KMS-11 (cell line): ENCODE results near the gene CLNS1A.

Experiments used
- H2AFZ ChIP-seq: fragments of 200-600 bp; sonication (generic); 2 replicates; pipeline ENCODE4 v1.6.1; 2016; ENCODE audit warnings: antibody characterized with exemption, mixed run types, low read depth
- H3K27ac ChIP-seq: fragments of 200-600 bp; sonication (generic); 2 replicates; pipeline ENCODE4 v1.6.1; 2016; ENCODE audit warnings: mild to moderate bottlenecking, mixed run types
- H3K27me3 ChIP-seq: fragments of 200-600 bp; sonication (generic); 2 replicates; pipeline ENCODE4 v1.6.1; 2017; ENCODE audit warnings: mild to moderate bottlenecking, low read depth, mixed run types, moderate library complexity; ENCODE audit not compliant: insufficient read depth
- H3K36me3 ChIP-seq: fragments of 200-600 bp; sonication (generic); 2 replicates; pipeline ENCODE4 v1.6.1; 2017; ENCODE audit warnings: mild to moderate bottlenecking, mixed run types; ENCODE audit not compliant: insufficient read depth
- H3K4me1 ChIP-seq: fragments of 200-600 bp; sonication (generic); 2 replicates; pipeline ENCODE4 v1.6.1; 2016; ENCODE audit warnings: mild to moderate bottlenecking, low read depth, mixed run types; ENCODE audit not compliant: poor library complexity, severe bottlenecking
- H3K4me2 ChIP-seq: fragments of 200-600 bp; sonication (generic); 2 replicates; pipeline ENCODE4 v1.7.0; 2016; ENCODE audit warnings: mild to moderate bottlenecking, mixed run types
- H3K4me3 ChIP-seq: fragments of 200-600 bp; sonication (generic); IDR thresholded peaks from 2 replicates; pipeline ENCODE4 v1.6.1; 2017; ENCODE audit warnings: low read depth, low read length, mixed read lengths; ENCODE audit not compliant: insufficient read depth
- H3K79me2 ChIP-seq: fragments of 200-600 bp; sonication (generic); 2 replicates; pipeline ENCODE4 v1.6.1; 2016; ENCODE audit warnings: low read depth, mixed run types; ENCODE audit not compliant: insufficient read depth
- H3K9ac ChIP-seq: fragments of 200-600 bp; sonication (generic); 2 replicates; pipeline ENCODE4 v1.6.1; 2016; ENCODE audit warnings: mild to moderate bottlenecking, mixed run types
- H4K20me1 ChIP-seq: fragments of 200-600 bp; sonication (generic); 2 replicates; pipeline ENCODE4 v1.6.1; 2016; ENCODE audit warnings: mild to moderate bottlenecking, mixed run types; ENCODE audit not compliant: insufficient read depth
- CTCF ChIP-seq: fragments of 200-600 bp; sonication (generic); conservative IDR thresholded peaks from 2 replicates; pipeline ENCODE4 v1.6.1; 2017; ENCODE audit warnings: low read depth, mild to moderate bottlenecking, antibody characterized with exemption, low read length, moderate library complexity, mixed read lengths

Gene CLNS1A

GRCh38 chr11:77669848-77670511 is 32.4 kb upstream of the CLNS1A start:
- TF ChIP-seq CTCF: no peak
- no peaks in the 10 kb centered on the region for H3K79me2 ChIP-seq
- no peak overlapping the region for H3K27ac ChIP-seq
- H3K36me3 ChIP-seq: 0 out of 2 replicates have a peak, but pooled peaks cover 3% of the 10 kb centered on the region
- H4K20me1 ChIP-seq: no peaks in the 10 kb centered on the region; the same call in 1 of the 2 replicates
- H3K4me3 ChIP-seq: no peak overlapping the region
- no peak overlapping the region for H3K4me2 ChIP-seq
- no peak overlapping the region for H2AFZ ChIP-seq
- H3K27me3 ChIP-seq: no peaks in the 10 kb centered on the region
- no peaks in the 10 kb centered on the region for H3K4me1 ChIP-seq
- H3K9ac ChIP-seq: no peak overlapping the region

GRCh38 chr11:77668760-77669159 is 31.2 kb upstream of the CLNS1A start:
- no peak for TF ChIP-seq CTCF
- Histone ChIP-seq H2AFZ (no peak overlapping the region), H4K20me1 (no peaks in the 10 kb centered on the region; the same call in 1 of the 2 replicates), H3K4me2 (no peak overlapping the region), H3K27ac (no peak overlapping the region), H3K4me1 (no peaks in the 10 kb centered on the region), H3K4me3 (no peak overlapping the region), H3K79me2 (no peaks in the 10 kb centered on the region), H3K9ac (no peak overlapping the region), H3K36me3 (0 out of 2 replicates have a peak, but pooled peaks cover 3% of the 10 kb centered on the region), H3K27me3 (no peaks in the 10 kb centered on the region)

- Histone ChIP-seq H3K4me1 (no peaks in the 10 kb centered on the region), H3K36me3 (no peaks in the 10 kb centered on the region)
These were observed 27.8 kb upstream of the CLNS1A start for GRCh38 chr11:77665240-77665965.

GRCh38 chr11:77661670-77662069 is 24.1 kb upstream of the CLNS1A start:
- H3K4me1 ChIP-seq: no peaks in the 10 kb centered on the region
- no peak overlapping the region for H3K4me2 ChIP-seq
- H3K27ac ChIP-seq: no peak overlapping the region
- H4K20me1 ChIP-seq: no peaks in the 10 kb centered on the region; the same call in 1 of the 2 replicates
- H3K79me2 ChIP-seq: no peaks in the 10 kb centered on the region
- no peak for TF ChIP-seq CTCF
- H3K9ac ChIP-seq: no peak overlapping the region
- no peaks in the 10 kb centered on the region for H3K27me3 ChIP-seq
- H2AFZ ChIP-seq: no peak overlapping the region
- H3K36me3 ChIP-seq: no peaks in the 10 kb centered on the region
- no peak overlapping the region for H3K4me3 ChIP-seq

More at GRCh38 chr11:77665240-77665965, 27.8 kb upstream of the CLNS1A start:
- no peak overlapping the region for H3K9ac ChIP-seq
- TF ChIP-seq CTCF: no peak
- H3K27ac ChIP-seq: no peak overlapping the region
- no peaks in the 10 kb centered on the region; the same call in 1 of the 2 replicates for H4K20me1 ChIP-seq
- no peaks in the 10 kb centered on the region for H3K27me3 ChIP-seq
- no peaks in the 10 kb centered on the region for H3K79me2 ChIP-seq
- no peak overlapping the region for H2AFZ ChIP-seq
- no peak overlapping the region for H3K4me3 ChIP-seq
- H3K4me2 ChIP-seq: no peak overlapping the region
